ENCODE measurements around the gene ALPP.
A peak's percentile ranks its signal among the peaks of the same experiment; 100 is the strongest.
"Not testable (repeated sequence)": the region's sequence is repeated elsewhere in the genome, so short reads cannot be mapped to it uniquely, and the experiment has no call there.

ALPP gene

DNA sequence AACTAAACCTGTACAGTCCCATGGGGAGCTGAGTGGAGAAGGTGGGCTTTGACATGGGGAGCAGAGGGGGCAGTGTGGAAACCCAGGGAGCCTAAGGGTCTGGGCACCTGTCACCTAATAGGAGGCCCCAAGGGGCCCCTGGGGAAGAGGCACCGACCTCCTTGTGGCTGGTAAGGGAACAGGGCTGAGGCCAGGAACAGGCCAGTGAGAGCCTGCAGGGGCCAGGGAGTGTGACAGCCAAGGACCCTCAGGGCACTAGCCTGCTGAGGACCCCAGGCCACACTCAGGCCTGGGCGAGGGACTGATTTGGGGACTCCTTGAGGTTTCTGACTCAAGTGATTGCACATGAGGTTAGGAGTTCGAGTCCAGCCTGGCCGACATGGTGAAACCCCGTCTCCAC is 24.5 kb upstream of the ALPP start:
- Histone ChIP-seq H3K9ac (ENCODE audit: low read length) (no peak overlapping the region), H3K36me3 (ENCODE audit: control insufficient read depth, insufficient read depth, low read length) (no peaks in the 10 kb centered on the region), H3K4me3 (ENCODE audit: low read length) (no peak overlapping the region), H3K27me3 (ENCODE audit: control insufficient read depth, insufficient read depth, low read length) (peaks cover 51% of the 10 kb centered on the region), H3K9me3 (ENCODE audit: control insufficient read depth, low read length) (no peaks in the 10 kb centered on the region), H3K4me1 (ENCODE audit: control insufficient read depth, insufficient read depth, low read length) (peaks cover 25% of the 10 kb centered on the region)

DNA sequence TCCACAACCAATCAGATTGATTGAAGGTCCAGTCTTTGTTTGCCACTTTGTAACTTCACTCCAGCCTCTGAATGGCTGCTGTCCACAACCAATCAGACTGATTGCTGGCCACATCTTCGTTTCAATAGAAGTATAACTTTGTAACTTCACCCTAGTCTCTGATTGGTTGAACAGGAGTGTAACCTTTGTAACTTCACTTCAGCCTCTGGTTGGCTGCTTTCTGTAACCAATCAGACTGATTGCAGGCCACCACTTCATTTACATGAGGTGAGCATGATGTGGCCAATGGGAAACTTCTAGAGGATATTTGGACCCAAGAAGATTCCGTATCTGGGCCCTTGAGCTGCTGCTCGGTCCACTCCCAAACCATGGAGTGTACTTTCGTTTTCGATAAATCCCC is 16.9 kb upstream of the ALPP start:
- H3K4me1 ChIP-seq (ENCODE audit: control insufficient read depth, insufficient read depth, low read length): peaks cover 9% of the 10 kb centered on the region
- no peak overlapping the region for H3K9ac ChIP-seq (ENCODE audit: low read length)
- H3K9me3 ChIP-seq (ENCODE audit: control insufficient read depth, low read length): no peaks in the 10 kb centered on the region
- H3K27me3 ChIP-seq (ENCODE audit: control insufficient read depth, insufficient read depth, low read length): no peaks in the 10 kb centered on the region
- no peaks in the 10 kb centered on the region for H3K36me3 ChIP-seq (ENCODE audit: control insufficient read depth, insufficient read depth, low read length)
- no peak overlapping the region for H3K4me3 ChIP-seq (ENCODE audit: low read length)

DNA sequence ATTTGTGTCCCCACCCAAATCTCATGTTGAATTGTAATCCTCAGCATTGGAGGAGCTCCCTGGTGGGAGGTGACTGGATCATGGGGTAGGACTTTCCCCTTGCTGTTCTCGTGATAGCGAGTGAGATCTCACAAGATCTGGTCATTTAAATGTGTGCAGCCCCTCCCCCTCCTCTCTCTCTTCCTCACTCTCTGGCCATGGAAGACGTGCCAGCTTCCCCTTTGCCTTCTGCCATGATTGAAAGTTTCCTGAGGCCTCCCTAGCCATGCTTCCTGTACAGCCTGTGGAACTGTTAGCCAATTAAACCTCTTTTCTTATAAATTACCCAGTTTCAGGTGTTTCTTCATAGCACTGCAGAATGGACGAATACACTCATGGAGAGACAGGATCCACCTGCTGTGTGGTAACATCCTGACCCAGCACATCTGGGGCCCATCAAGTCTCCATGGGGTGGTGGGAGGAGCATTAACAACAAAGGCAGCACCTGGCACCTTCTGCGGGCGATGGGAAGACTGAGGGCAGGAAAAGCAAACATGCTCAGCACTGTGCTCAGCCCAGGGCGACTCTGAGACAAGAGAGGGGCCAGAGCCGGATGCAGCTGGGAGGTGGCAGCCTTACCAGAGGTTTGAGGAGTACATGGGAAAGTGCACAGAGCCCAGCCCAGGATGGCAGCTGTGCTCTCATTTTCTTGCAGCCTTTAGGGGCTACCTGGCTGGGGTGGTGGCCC is 16.2 kb upstream of the ALPP start:
- Histone ChIP-seq H3K9me3 (ENCODE audit: control insufficient read depth, low read length) (no peaks in the 10 kb centered on the region), H3K4me3 (ENCODE audit: low read length) (no peak overlapping the region), H3K9ac (ENCODE audit: low read length) (no peak overlapping the region), H3K4me1 (ENCODE audit: control insufficient read depth, insufficient read depth, low read length) (peaks cover 9% of the 10 kb centered on the region), H3K27me3 (ENCODE audit: control insufficient read depth, insufficient read depth, low read length) (no peaks in the 10 kb centered on the region), H3K36me3 (ENCODE audit: control insufficient read depth, insufficient read depth, low read length) (no peaks in the 10 kb centered on the region)

DNA sequence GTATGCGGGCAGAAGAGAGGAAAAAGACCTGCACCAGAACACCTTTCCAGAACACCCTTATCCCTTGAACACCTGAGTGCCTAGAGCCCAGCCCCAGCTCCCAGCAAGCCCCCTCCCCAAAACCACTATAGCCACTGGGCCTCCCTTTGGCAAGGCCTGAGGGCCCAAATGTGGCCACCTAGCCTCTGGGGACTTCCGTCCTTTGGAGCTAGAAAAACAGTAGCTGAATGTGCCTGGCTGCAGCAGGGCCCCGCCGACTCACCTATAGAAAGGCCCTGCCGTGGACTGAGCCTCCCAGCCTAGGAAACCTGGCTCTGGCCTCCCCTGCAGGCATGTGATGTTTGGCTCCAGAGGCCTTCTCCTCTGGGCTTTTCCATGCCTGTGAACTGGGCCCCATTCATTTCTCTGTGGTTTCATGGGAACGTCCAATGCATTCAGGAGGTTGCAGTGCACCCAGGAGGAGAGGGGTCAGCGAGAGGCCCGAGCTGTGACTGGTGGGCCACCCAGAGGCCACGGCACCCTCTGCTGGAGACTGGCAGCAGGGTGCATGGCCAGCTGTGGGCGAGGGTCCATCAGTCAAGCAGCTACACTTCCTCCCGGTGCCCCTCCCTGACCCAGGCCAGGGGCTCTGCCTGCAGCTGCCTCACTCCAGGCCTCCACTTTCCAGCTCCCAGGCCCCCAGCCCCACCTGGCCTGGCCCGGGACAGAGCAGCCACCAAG is 15.3 kb upstream of the ALPP start:
- H3K4me1 ChIP-seq (ENCODE audit: control insufficient read depth, insufficient read depth, low read length); H3K27me3 ChIP-seq (ENCODE audit: control insufficient read depth, insufficient read depth, low read length); H3K36me3 ChIP-seq (ENCODE audit: control insufficient read depth, insufficient read depth, low read length); H3K9me3 ChIP-seq (ENCODE audit: control insufficient read depth, low read length); H3K9ac ChIP-seq (ENCODE audit: low read length); H3K4me3 ChIP-seq (ENCODE audit: low read length): not testable (repeated sequence)

DNA sequence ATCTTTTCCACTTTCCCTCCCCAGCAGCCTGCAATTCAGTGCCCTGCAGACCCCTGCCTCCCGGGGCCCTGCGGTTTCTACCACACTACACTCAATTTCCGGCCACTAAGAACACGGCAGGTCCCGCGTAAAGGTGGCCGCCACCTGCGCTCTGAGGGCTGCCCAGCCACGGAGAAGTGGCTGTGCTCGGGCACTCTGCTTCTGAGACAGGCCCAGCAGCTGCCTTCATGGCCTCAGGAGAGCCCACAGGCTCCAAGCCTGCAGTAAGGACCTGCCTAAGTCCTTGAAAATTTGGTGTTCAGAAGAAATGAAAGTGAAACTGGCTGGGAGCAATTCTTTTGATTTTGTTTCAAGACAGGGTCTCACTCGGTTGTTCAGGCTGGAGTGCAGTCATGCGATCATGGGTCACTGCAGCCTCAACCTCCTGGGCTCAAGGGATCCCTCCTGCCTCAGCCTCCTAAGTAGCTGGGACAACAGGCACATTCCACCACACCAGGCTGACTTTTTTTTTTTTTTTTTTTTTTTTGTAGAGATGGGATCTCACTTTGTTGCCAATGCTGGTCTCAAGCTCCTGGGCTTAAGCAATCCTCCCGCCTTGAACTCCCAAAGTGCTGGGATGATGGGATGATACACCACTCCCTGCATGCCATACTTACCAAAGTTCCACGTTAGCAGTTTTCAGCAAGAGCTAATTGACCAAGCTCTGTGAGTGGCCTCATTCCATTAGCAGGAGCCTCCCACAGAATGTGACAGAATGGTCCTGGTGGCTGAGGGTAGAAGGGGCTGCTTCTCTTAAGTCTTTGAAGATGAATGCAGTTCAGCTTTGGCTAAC is 14.6 kb upstream of the ALPP start:
- no peaks in the 10 kb centered on the region for H3K27me3 ChIP-seq (ENCODE audit: control insufficient read depth, insufficient read depth, low read length)

DNA sequence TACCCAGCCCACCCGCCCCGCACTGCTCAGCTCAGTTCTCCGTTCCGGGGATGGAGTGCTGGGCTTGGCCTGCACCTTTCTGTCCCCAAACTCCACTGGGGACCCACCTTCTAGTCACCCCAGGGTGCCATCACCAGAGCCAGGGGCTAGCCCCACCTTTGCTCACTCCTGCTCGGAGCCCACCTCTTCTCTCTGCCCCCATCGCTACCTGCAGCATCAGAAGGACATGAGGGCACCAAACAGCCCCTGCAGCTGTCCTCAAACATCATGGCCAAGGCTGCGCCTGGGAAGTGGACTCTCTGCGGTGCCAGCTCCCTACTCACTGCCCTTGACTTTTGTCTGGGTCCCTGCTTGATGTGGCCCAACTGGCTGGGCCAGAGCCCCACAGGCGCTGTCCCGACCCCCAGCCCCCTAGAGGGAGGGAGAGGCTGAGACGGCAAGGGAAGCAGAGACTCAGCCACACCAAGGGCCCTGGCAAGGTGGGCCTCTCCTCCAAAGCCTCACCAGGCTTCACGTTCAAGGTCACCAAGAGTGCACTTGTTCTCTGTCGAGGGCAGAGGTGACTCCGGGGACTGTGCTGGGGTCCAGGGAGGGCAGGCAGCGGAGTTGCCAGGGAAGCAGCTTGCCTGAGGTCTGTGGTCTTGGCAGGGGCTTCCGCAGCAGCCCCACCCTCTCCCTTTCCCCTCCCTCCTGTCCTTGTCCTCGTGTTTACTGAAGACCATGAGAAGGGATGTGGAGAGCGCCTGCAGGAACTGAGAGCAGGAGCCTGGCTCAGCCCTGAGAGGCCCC is 13.6 kb upstream of the ALPP start:
- not testable (repeated sequence) for H3K4me3 ChIP-seq (ENCODE audit: low read length); H3K36me3 ChIP-seq (ENCODE audit: control insufficient read depth, insufficient read depth, low read length); H3K4me1 ChIP-seq (ENCODE audit: control insufficient read depth, insufficient read depth, low read length); H3K27me3 ChIP-seq (ENCODE audit: control insufficient read depth, insufficient read depth, low read length); H3K9me3 ChIP-seq (ENCODE audit: control insufficient read depth, low read length); H3K9ac ChIP-seq (ENCODE audit: low read length)

More for the DNA sequence above, 14.6 kb upstream of the ALPP start:
- Histone ChIP-seq H3K4me3 (ENCODE audit: low read length) (no peak overlapping the region), H3K9me3 (ENCODE audit: control insufficient read depth, low read length) (no peaks in the 10 kb centered on the region), H3K36me3 (ENCODE audit: control insufficient read depth, insufficient read depth, low read length) (no peaks in the 10 kb centered on the region), H3K9ac (ENCODE audit: low read length) (peak overlapping the region; percentile 22), H3K4me1 (ENCODE audit: control insufficient read depth, insufficient read depth, low read length) (peaks cover 9% of the 10 kb centered on the region)

DNA sequence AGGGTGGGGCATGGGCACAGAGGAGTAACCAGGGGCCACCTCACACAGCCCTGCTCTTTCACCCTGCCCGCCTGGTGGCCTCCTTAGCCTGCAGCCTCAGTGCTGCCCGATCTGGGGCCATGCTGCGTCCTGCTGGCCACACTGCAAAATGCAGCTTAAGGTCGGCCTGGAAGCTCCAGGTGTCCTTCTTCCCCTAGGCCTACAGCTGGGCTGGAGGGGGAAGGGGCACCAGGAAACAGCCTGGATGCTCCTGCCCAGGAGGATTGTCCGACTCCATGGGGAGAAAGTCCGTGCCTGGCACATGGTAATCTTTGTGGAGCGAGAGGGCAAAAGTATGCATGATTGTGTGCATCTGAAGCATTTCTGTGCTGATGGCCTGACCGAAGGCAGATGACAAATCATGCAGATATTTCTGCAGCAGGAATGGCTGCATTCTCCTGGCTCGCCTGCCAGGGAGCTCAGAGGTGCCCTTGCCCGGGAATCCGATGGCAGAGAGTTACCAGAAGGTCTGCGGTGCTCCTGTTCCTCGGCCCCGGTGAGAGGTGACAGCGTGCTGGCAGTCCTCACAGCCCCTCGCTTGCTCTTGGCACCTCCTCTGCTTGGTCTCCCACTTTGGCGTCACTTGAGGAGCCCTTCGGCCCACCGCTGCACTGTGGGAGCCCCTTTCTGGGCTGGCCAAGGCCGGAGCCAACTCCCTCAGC is 12.8 kb upstream of the ALPP start:
- H3K4me3 ChIP-seq (ENCODE audit: low read length): no peak overlapping the region
- H3K27me3 ChIP-seq (ENCODE audit: control insufficient read depth, insufficient read depth, low read length): no peaks in the 10 kb centered on the region
- no peak overlapping the region for H3K9ac ChIP-seq (ENCODE audit: low read length)
- no peaks in the 10 kb centered on the region for H3K9me3 ChIP-seq (ENCODE audit: control insufficient read depth, low read length)
- H3K4me1 ChIP-seq (ENCODE audit: control insufficient read depth, insufficient read depth, low read length): peaks cover 9% of the 10 kb centered on the region
- no peaks in the 10 kb centered on the region for H3K36me3 ChIP-seq (ENCODE audit: control insufficient read depth, insufficient read depth, low read length)

DNA sequence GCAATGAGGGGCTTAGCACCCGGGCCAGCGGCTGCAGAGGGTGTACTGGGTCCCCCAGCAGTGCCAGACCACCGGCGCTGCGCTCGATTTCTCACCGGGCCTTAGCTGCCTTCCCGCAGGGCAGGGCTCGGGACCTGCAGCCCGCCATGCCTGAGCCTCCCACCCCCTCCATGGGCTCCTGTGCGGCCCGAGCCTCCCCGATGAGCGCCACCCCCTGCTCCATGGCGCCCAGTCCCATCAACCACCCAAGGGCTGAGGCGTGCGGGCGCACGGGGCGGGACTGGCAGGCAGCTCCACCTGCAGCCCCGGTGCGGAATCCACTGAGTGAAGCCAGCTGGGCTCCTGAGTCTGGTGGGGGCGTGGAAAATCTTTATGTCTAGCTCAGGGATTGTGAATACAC is 12.1 kb upstream of the ALPP start:
- H3K27me3 ChIP-seq (ENCODE audit: control insufficient read depth, insufficient read depth, low read length); H3K36me3 ChIP-seq (ENCODE audit: control insufficient read depth, insufficient read depth, low read length); H3K4me1 ChIP-seq (ENCODE audit: control insufficient read depth, insufficient read depth, low read length); H3K9ac ChIP-seq (ENCODE audit: low read length); H3K9me3 ChIP-seq (ENCODE audit: control insufficient read depth, low read length); H3K4me3 ChIP-seq (ENCODE audit: low read length): not testable (repeated sequence)

DNA sequence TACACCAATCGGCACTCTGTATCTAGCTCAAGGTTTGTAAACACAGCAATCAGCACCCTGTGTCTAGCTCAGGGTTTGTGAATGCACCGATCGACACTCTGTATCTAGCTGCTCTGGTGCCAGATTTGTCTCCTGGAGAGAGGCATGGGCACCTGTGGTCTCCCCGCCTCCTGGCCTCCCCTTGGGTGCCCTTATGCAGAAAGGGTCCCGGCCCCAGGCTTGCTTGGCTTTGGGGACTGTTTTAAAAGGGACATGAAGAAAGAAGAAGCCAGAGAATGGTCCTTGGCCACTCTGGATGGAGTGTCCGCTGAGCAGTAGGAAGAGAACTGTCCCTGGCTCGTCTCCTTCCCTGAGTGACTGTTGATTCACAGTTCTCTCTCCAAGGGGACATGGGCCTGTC is 11.5 kb upstream of the ALPP start:
- H3K4me3 ChIP-seq (ENCODE audit: low read length): no peak overlapping the region
- no peak overlapping the region for H3K9ac ChIP-seq (ENCODE audit: low read length)
- H3K27me3 ChIP-seq (ENCODE audit: control insufficient read depth, insufficient read depth, low read length): no peaks in the 10 kb centered on the region
- peaks cover 9% of the 10 kb centered on the region for H3K4me1 ChIP-seq (ENCODE audit: control insufficient read depth, insufficient read depth, low read length)
- no peaks in the 10 kb centered on the region for H3K36me3 ChIP-seq (ENCODE audit: control insufficient read depth, insufficient read depth, low read length)
- H3K9me3 ChIP-seq (ENCODE audit: control insufficient read depth, low read length): no peaks in the 10 kb centered on the region

DNA sequence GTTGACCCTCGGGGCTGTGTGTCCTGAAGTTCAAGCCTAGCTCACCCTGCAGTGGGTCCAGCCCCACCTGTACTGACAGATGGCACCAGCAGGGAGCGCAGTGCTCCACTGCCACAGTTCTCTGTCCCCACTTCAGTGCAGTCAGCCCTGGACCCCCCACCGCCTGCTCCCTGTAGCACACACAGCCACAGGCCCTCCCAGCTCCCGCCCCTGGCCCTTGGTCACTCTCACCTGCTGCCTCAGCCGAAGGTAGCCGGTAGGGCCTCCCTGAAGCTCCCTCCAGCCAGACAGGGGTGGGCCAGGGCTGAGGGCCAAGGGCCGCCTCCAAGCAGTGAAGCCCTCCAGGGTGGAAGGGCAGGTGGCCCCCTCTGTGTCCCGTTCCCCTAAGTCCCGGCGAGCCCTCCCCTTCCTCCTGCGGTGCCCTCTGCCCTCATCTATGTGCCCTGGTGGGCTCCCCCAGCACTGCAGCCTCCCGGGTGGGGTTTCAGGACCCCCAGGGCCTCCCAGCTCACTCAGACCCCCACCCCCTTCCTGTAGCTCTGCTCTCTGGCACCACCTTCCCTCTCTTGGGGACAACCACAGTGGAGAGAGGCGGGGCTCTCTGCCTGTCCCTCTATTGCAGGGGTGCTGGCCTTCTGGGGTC is 10.8 kb upstream of the ALPP start:
- no peaks in the 10 kb centered on the region for H3K36me3 ChIP-seq (ENCODE audit: control insufficient read depth, insufficient read depth, low read length)
- no peaks in the 10 kb centered on the region for H3K27me3 ChIP-seq (ENCODE audit: control insufficient read depth, insufficient read depth, low read length)
- no peaks in the 10 kb centered on the region for H3K9me3 ChIP-seq (ENCODE audit: control insufficient read depth, low read length)
- peaks cover 9% of the 10 kb centered on the region for H3K4me1 ChIP-seq (ENCODE audit: control insufficient read depth, insufficient read depth, low read length)
- no peak overlapping the region for H3K4me3 ChIP-seq (ENCODE audit: low read length)
- no peak overlapping the region for H3K9ac ChIP-seq (ENCODE audit: low read length)

DNA sequence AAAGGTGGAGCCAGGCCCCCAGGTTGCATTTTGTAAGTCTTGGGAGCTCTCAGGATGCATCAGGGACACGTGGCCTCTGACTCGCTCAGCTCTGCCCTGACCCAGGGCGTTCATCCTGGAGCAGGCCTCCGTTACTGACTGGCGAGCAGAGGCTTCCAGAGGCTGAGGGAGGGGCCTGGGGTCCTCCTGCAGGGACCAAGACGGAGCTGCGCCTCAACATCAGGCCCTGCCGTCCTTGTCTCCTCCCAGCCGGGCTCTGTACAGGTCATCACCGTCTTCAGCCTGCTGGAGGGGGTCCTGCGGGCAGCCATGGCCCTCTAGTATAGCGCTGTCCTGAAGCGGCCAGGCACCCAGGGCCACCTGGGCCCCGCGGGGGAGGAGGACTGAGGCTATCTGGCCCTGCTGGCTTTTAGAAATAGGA is 10.2 kb upstream of the ALPP start:
- no peaks in the 10 kb centered on the region for H3K27me3 ChIP-seq (ENCODE audit: control insufficient read depth, insufficient read depth, low read length)
- peaks cover 9% of the 10 kb centered on the region for H3K4me1 ChIP-seq (ENCODE audit: control insufficient read depth, insufficient read depth, low read length)
- H3K9ac ChIP-seq (ENCODE audit: low read length): no peak overlapping the region
- no peaks in the 10 kb centered on the region for H3K36me3 ChIP-seq (ENCODE audit: control insufficient read depth, insufficient read depth, low read length)
- no peaks in the 10 kb centered on the region for H3K9me3 ChIP-seq (ENCODE audit: control insufficient read depth, low read length)
- no peak overlapping the region for H3K4me3 ChIP-seq (ENCODE audit: low read length)
